Measurements from ENCODE around the gene TEX35.

Gene TEX35

GRCh38 chr1:178492341-178492740, 20.6 kb upstream of the TEX35 start:
- H3K4me2 ChIP-seq (ENCODE audit: low read depth, low read length), result no peak overlapping the region
- no peaks in the 10 kb centered on the region for H3K27me3 ChIP-seq (replicated peaks; ENCODE audit: insufficient read depth, low read length)
- no peak overlapping the region for H3K27ac ChIP-seq (ENCODE audit: low read length)
- H3K9ac ChIP-seq (ENCODE audit: low read length), result no peak overlapping the region
- no peak overlapping the region for H3K4me3 ChIP-seq (ENCODE audit: low read length)
- H3K36me3 ChIP-seq (replicated peaks; ENCODE audit: insufficient read depth, low read length), result no peaks in the 10 kb centered on the region
- H2AFZ ChIP-seq (ENCODE audit: low read length), result no peak overlapping the region
- no peaks in the 10 kb centered on the region for H4K20me1 ChIP-seq (ENCODE audit: insufficient read depth, low read length)
- H3K79me2 ChIP-seq (ENCODE audit: low read length), result no peaks in the 10 kb centered on the region
- TF ChIP-seq EZH2phosphoT487 (IDR thresholded peaks at IDR 0.05; ENCODE audit: low read length) (no peak), EZH2 (optimal IDR thresholded peaks at IDR 0.05; ENCODE audit: low read depth, low read length) (no peak)
- TF ChIP-seq, protein P1, sequence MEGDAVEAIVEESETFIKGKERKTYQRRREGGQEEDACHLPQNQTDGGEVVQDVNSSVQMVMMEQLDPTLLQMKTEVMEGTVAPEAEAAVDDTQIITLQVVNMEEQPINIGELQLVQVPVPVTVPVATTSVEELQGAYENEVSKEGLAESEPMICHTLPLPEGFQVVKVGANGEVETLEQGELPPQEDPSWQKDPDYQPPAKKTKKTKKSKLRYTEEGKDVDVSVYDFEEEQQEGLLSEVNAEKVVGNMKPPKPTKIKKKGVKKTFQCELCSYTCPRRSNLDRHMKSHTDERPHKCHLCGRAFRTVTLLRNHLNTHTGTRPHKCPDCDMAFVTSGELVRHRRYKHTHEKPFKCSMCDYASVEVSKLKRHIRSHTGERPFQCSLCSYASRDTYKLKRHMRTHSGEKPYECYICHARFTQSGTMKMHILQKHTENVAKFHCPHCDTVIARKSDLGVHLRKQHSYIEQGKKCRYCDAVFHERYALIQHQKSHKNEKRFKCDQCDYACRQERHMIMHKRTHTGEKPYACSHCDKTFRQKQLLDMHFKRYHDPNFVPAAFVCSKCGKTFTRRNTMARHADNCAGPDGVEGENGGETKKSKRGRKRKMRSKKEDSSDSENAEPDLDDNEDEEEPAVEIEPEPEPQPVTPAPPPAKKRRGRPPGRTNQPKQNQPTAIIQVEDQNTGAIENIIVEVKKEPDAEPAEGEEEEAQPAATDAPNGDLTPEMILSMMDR (IDR thresholded peaks at IDR 0.05; ENCODE audit: low read length), result no peak
- no peaks in the 10 kb centered on the region for H3K4me1 ChIP-seq (ENCODE audit: low read length)
- H3K9me2 ChIP-seq (replicated peaks; ENCODE audit: insufficient read depth, low read length), result no peaks in the 10 kb centered on the region
- no peaks in the 10 kb centered on the region for H3F3A ChIP-seq (ENCODE audit: insufficient read depth, low read length)
- DNase-seq, result no peak
- H3K9me3 ChIP-seq (replicated peaks; ENCODE audit: insufficient read depth, low read length), result no peaks in the 10 kb centered on the region

- H3K79me2 ChIP-seq (ENCODE audit: low read length), result no peaks in the 10 kb centered on the region
- H3K4me2 ChIP-seq (ENCODE audit: low read depth, low read length), result no peak overlapping the region
- no peak overlapping the region for H3K27ac ChIP-seq (ENCODE audit: low read length)
- H3K27me3 ChIP-seq (replicated peaks; ENCODE audit: insufficient read depth, low read length), result no peaks in the 10 kb centered on the region
- no peak overlapping the region for H2AFZ ChIP-seq (ENCODE audit: low read length)
- no peaks in the 10 kb centered on the region for H3F3A ChIP-seq (ENCODE audit: insufficient read depth, low read length)
- no peak overlapping the region for H3K4me3 ChIP-seq (ENCODE audit: low read length)
- H3K4me1 ChIP-seq (ENCODE audit: low read length), result no peaks in the 10 kb centered on the region
- no peaks in the 10 kb centered on the region for H3K9me2 ChIP-seq (replicated peaks; ENCODE audit: insufficient read depth, low read length)
- no peaks in the 10 kb centered on the region for H3K36me3 ChIP-seq (replicated peaks; ENCODE audit: insufficient read depth, low read length)
- no peaks in the 10 kb centered on the region for H4K20me1 ChIP-seq (ENCODE audit: insufficient read depth, low read length)
- H3K9ac ChIP-seq (ENCODE audit: low read length), result no peak overlapping the region
- H3K9me3 ChIP-seq (replicated peaks; ENCODE audit: insufficient read depth, low read length), result no peaks in the 10 kb centered on the region
- no peak for DNase-seq
- TF ChIP-seq, protein P1 (IDR thresholded peaks at IDR 0.05; ENCODE audit: low read length), result no peak
- no peak for TF ChIP-seq EZH2 (optimal IDR thresholded peaks at IDR 0.05; ENCODE audit: low read depth, low read length)
- TF ChIP-seq EZH2phosphoT487 (IDR thresholded peaks at IDR 0.05; ENCODE audit: low read length), result no peak
Measured at GRCh38 chr1:178493301-178493741, 19.6 kb upstream of the TEX35 start.

DNA sequence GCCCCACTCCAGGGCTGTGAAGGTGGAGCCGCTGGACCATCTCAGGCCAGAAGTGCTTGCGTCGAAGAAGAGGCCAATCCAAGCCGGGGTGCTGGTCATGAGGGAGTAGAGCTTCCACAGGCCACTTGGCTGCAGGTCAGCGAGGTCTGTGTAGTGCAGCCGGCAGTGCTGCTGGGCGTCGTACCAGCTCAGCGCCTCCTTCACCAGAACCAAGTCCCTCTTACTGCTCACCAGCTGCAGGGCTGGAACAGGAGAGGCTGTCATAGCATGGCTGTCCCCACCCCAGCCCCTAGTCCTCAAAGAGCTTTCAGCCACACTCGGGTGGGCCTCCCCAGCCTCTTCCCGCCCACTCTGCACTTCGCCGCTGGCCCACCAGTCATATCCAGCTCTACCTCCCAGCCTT, 18.3 kb upstream of the TEX35 start:
- DNase-seq, result no peak
- Histone ChIP-seq H3K27me3 (replicated peaks; ENCODE audit: insufficient read depth, low read length) (no peaks in the 10 kb centered on the region), H3K4me1 (ENCODE audit: low read length) (no peaks in the 10 kb centered on the region), H4K20me1 (ENCODE audit: insufficient read depth, low read length) (no peaks in the 10 kb centered on the region), H3K4me3 (ENCODE audit: low read length) (no peak overlapping the region), H3F3A (ENCODE audit: insufficient read depth, low read length) (no peaks in the 10 kb centered on the region), H3K27ac (ENCODE audit: low read length) (no peak overlapping the region), H3K9ac (ENCODE audit: low read length) (no peak overlapping the region), H3K36me3 (replicated peaks; ENCODE audit: insufficient read depth, low read length) (no peaks in the 10 kb centered on the region), H3K9me2 (replicated peaks; ENCODE audit: insufficient read depth, low read length) (no peaks in the 10 kb centered on the region), H3K79me2 (ENCODE audit: low read length) (no peaks in the 10 kb centered on the region), H2AFZ (ENCODE audit: low read length) (no peak overlapping the region), H3K9me3 (replicated peaks; ENCODE audit: insufficient read depth, low read length) (no peaks in the 10 kb centered on the region), H3K4me2 (ENCODE audit: low read depth, low read length) (no peak overlapping the region)
- no peak for TF ChIP-seq EZH2 (optimal IDR thresholded peaks at IDR 0.05; ENCODE audit: low read depth, low read length)
- TF ChIP-seq, protein P1 (IDR thresholded peaks at IDR 0.05; ENCODE audit: low read length), result no peak
- TF ChIP-seq EZH2phosphoT487 (IDR thresholded peaks at IDR 0.05; ENCODE audit: low read length), result no peak
